Aorta (tissue), 5 donors: ENCODE measurements around the gene ZFYVE9. TPM values are rescaled to one million over a fixed set of nuclear protein-coding genes. Genes with fewer than 3 reads are reported as not detected.

Experiments
- ATAC-seq: fragments of 200-7000 bp; cut with Tn5 transposase; one replicate; pipeline ENCODE4 v1.9.1; 2022; ENCODE audit warnings: moderate library complexity; ENCODE audit not compliant: low FRiP score
- DNase-seq, 2 donors: peaks; one replicate each; pipeline ENCODE4 v3.0.0-alpha.2; 2020
- H3K27ac ChIP-seq, 2 donors: one replicate each; pipeline ENCODE4 v1.5.1; 2013; ENCODE audit warnings: low read length in 2 of 2, mild to moderate bottlenecking in 2 of 2, moderate library complexity in 2 of 2, control low read depth in 1 of 2, inconsistent platforms in 1 of 2, low read depth in 1 of 2
- H3K27me3 ChIP-seq, 2 donors: one replicate each; pipeline ENCODE4 v1.6.1; 2013; ENCODE audit warnings: control low read depth in 1 of 2, low read length in 1 of 2, mild to moderate bottlenecking in 1 of 2, moderate library complexity in 1 of 2; ENCODE audit not compliant: insufficient read depth in 2 of 2, control insufficient read depth in 1 of 2
- H3K36me3 ChIP-seq, 2 donors: one replicate each; pipeline ENCODE4 v1.6.1; 2013; ENCODE audit warnings: control low read depth in 1 of 2, low read length in 1 of 2, mild to moderate bottlenecking in 1 of 2; ENCODE audit not compliant: insufficient read depth in 2 of 2, control insufficient read depth in 1 of 2
- H3K4me1 ChIP-seq, 2 donors: one replicate each; pipeline ENCODE4 v1.6.1; 2013; ENCODE audit warnings: low read length in 2 of 2, control low read depth in 1 of 2, mild to moderate bottlenecking in 1 of 2, moderate library complexity in 1 of 2; ENCODE audit not compliant: insufficient read depth in 2 of 2, control insufficient read depth in 1 of 2
- H3K4me3 ChIP-seq, 2 donors: one replicate each; pipeline ENCODE4 v1.5.1; 2013; ENCODE audit warnings: low read length in 2 of 2, control low read depth in 1 of 2, mild to moderate bottlenecking in 1 of 2
- H3K9me3 ChIP-seq: one replicate; pipeline ENCODE4 v1.6.1; 2013; ENCODE audit warnings: mild to moderate bottlenecking, low read length; ENCODE audit not compliant: control insufficient read depth
- WGBS, 2 donors: extraction: QIAGEN DNeasy Blood & Tissue Kit; methylation state at CpG; one replicate each; pipeline ENCODE4 v1.1.7; 2013; 5-methylcytosine and 5-hydroxymethylcytosine counted together
- intact Hi-C, 2 donors: fragments of 100-400 bp; cut with DNase I; formaldehyde crosslinking; loops; one replicate each; pipeline versions ENCODE4 v1.14.2 to v1.15.0; 2022
- polyA plus RNA-seq, 2 donors: library from polyadenylated mRNA; stranded (reverse); fragments of 200-250 nt; gene quantifications; one replicate each; pipeline ENCODE4 v1.2.3, GENCODE V29; 2013
- total RNA-seq, 2 donors: library from RNA; stranded (reverse); fragmentation: NEBNext Ultra II Directional; extraction: Animal tissue kit (Norgen Biotek cat#: 25700); gene quantifications; one replicate each; pipeline ENCODE4 v1.2.1, GENCODE V29; 2021
- donor health status: healthy with polysubstance abuse.
- donor health status: Bipolar disorder and iron deficiency.
- donor health status: DM: no; HTN: no; CAD: no.
- donor health status: DM: no; HTN: no; CAD: no.
- donor health status: DM: yes; HTN: yes; CAD: no.

Gene ZFYVE9
- total and polyA plus RNA-seq, 4 donors, result 6.6 to 28.8 (median 13.9) TPM

DNA sequence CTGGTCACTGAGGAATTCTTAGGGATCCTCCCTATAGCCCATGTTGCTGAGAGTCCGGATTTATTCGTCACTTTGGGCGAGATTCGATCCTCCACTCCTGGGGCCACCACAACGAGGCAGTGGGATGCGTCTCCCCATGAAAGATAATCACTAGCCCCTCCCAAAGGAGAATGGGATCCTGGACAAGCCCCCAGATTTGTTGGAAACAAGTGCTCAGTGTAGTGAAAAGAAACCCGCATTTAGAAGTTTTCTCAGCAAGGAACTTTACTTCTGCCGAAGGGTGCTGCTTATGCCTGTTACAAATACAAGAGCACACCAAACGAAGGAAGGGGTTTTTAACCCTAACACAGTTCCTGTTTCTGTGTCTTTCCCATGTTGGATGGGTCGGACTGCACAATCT, 83.3 kb downstream of the ZFYVE9 start:
- intact Hi-C loops, result no loop called here
- H3K4me3 ChIP-seq, result no peak overlapping the region
- 97% methylated on average over 10 of the region's 10 CpGs for WGBS, 2 donors
- H3K4me1 ChIP-seq, result no peaks in the 10 kb centered on the region
- no peaks in the 10 kb centered on the region for H3K27me3 ChIP-seq
- ATAC-seq (no peak), DNase-seq (no peak)
- peaks cover 3% of the 10 kb centered on the region for H3K9me3 ChIP-seq
- no peaks in the 10 kb centered on the region for H3K36me3 ChIP-seq
- H3K27ac ChIP-seq, result no peak overlapping the region

DNA sequence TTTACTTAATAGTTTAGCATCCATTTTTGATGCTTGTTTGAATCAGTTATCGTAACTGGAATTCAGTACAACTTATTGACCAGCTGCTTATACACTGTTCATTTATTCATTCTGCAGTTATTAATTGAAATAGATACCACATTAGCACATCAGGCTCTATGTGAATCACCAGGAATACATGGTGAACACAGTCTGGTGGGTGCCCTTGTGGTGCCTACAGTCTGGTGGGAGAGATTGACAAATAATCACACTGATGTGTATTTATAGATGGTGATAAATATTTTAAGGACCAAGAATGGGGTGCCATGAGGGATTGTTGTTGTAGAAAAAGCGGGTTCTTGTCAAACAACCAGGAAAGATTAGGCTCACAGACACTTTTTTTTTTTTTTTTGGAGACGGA, 87.6 kb downstream of the ZFYVE9 start:
- H3K27me3 ChIP-seq, result no peaks in the 10 kb centered on the region
- no peak overlapping the region for H3K4me3 ChIP-seq
- intact Hi-C loops, result no loop called here
- no peak for DNase-seq
- H3K9me3 ChIP-seq, result peaks cover 3% of the 10 kb centered on the region
- H3K4me1 ChIP-seq, result no peaks in the 10 kb centered on the region
- H3K36me3 ChIP-seq, result no peaks in the 10 kb centered on the region
- 95 to 99% methylated on average over 2 to 3 of the region's 3 CpGs for WGBS, 2 donors
- H3K27ac ChIP-seq, result no peak overlapping the region
- ATAC-seq, result no peak

DNA sequence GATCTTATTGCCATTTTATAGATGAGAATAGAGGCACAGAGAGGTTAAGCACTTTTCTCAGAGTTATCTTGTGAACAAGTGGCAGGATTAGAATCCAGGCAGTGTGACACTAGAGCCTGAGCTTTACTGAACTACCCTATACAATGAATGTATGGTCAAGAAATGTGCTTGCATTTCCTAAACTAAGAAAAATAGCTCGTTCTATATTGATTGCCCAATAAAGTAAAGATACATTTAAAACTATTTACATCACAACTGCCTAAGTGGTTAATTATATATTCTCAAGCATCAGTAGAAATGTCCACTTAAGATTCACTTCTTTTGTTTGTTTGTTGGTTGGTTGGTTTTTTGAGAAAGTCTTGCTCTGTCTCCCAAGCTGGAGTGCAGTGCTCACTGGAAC, 91.6 kb downstream of the ZFYVE9 start:
- H3K27me3 ChIP-seq, result no peaks in the 10 kb centered on the region
- H3K27ac ChIP-seq, result no peak overlapping the region
- WGBS, 2 donors, result 93 to 97% methylated on average over 1 of the region's 1 CpG
- DNase-seq, result no peak
- H3K36me3 ChIP-seq, result peaks cover 0 to 2% of the 10 kb centered on the region in 2 donors
- intact Hi-C loops, result no loop called here
- no peak for ATAC-seq
- no peaks in the 10 kb centered on the region for H3K9me3 ChIP-seq
- no peak overlapping the region for H3K4me3 ChIP-seq
- peaks cover 0 to 1% of the 10 kb centered on the region in 2 donors for H3K4me1 ChIP-seq

DNA sequence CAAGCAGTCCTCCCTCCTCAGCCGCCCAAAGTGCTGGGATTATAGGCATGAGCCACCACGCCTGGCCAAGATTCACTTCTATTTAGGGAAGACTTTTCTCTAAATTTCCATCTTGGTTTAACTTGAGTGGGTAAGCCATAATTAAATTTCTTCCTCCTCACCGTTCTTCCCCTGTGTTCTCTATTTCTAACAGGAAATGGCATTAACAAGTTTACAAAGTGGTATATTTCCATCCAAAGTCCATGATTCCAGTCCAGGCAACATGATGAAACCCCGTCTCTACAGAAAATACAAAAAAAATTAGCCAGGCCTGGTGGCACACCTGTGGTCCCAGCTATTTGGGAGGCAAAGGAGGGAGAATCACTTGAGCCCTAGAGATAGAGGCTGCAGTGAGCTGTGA, 92.1 kb downstream of the ZFYVE9 start:
- no peak overlapping the region for H3K4me3 ChIP-seq
- ATAC-seq, result no peak
- peaks cover 0 to 1% of the 10 kb centered on the region in 2 donors for H3K4me1 ChIP-seq
- H3K9me3 ChIP-seq, result no peaks in the 10 kb centered on the region
- whole genome bisulfite sequencing, 2 donors, result 95 to 96% methylated on average over 4 of the region's 4 CpGs
- H3K27ac ChIP-seq, result no peak overlapping the region
- H3K36me3 ChIP-seq, result peaks cover 0 to 2% of the 10 kb centered on the region in 2 donors
- no peaks in the 10 kb centered on the region for H3K27me3 ChIP-seq
- no peak for DNase-seq
- intact Hi-C loops, result no loop called here

DNA sequence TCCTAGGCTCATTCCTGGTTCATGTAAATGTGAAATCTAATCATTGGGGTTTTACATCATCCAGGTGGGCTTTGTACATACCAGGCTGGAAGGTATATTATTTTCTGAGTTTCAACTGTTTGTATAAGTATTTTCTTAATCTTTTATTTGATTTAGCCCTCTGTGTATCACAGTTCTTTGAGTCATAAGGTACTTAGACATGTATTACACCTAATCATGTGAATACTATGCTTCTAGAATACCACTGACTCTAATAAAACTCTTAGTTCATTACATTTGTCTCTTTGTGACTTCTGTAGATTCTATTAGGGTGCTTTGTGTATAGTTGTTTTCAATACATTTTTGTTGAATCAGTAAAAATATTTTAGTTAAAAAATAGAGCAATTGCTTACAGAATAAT, 92.8 kb downstream of the ZFYVE9 start:
- Histone ChIP-seq H3K27ac (no peak overlapping the region), H3K4me1 (peaks cover 0 to 1% of the 10 kb centered on the region in 2 donors), H3K4me3 (no peak overlapping the region), H3K36me3 (peaks cover 0 to 2% of the 10 kb centered on the region in 2 donors), H3K27me3 (no peaks in the 10 kb centered on the region), H3K9me3 (no peaks in the 10 kb centered on the region)
- DNase-seq, result no peak
- no peak for ATAC-seq
- intact Hi-C loops, result no loop called here

DNA sequence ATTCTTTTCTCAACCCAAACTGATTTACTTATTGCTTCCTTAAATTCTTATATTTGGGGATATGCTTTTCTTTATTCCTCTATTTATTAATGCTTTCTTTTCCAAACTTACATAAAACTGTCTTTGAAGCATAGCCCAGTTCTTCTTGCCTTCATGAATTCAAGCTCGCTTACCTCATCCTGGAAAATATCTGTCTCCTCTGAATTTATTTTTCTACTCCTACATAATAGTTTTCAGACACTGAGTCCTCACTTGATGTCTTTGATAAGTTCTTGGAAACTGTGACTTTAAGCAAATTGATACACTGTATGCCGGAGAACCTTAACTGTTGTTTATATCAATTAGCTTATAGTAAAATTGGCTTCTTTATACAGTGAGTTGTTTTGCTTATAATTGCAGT, 93.8 kb downstream of the ZFYVE9 start:
- 76% methylated on average over 2 of the region's 2 CpGs for WGBS, 2 donors
- intact Hi-C loops, result no loop called here
- no peak overlapping the region for H3K27ac ChIP-seq
- DNase-seq, result no peak
- H3K9me3 ChIP-seq, result no peaks in the 10 kb centered on the region
- ATAC-seq, result no peak
- peaks cover 0 to 3% of the 10 kb centered on the region in 2 donors for H3K4me1 ChIP-seq
- H3K4me3 ChIP-seq, result no peak overlapping the region
- H3K27me3 ChIP-seq, result no peaks in the 10 kb centered on the region
- H3K36me3 ChIP-seq, result peaks cover 0 to 2% of the 10 kb centered on the region in 2 donors

DNA sequence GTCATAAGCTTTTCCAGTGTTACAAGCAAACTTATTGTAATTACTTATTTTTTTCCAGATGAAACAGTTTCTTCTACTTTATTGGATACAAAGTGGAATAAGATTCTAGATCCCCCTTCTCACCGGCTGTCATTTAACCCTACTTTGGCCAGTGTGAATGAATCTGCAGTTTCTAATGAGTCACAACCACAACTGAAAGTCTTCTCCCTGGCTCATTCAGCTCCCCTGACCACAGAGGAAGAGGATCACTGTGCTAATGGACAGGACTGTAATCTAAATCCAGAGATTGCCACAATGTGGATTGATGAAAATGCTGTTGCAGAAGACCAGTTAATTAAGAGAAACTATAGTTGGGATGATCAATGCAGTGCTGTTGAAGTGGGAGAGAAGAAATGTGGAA, 95.5 kb downstream of the ZFYVE9 start:
- no peaks in the 10 kb centered on the region for H3K9me3 ChIP-seq
- H3K4me3 ChIP-seq, result no peak overlapping the region
- DNase-seq, result no peak
- H3K4me1 ChIP-seq, result peaks cover 0 to 3% of the 10 kb centered on the region in 2 donors
- H3K27ac ChIP-seq, result no peak overlapping the region
- H3K27me3 ChIP-seq, result no peaks in the 10 kb centered on the region
- peaks cover 0 to 2% of the 10 kb centered on the region in 2 donors for H3K36me3 ChIP-seq
- intact Hi-C loops, result no loop called here
- 75 to 76% methylated on average over 1 of the region's 1 CpG for WGBS, 2 donors
- ATAC-seq, result no peak

DNA sequence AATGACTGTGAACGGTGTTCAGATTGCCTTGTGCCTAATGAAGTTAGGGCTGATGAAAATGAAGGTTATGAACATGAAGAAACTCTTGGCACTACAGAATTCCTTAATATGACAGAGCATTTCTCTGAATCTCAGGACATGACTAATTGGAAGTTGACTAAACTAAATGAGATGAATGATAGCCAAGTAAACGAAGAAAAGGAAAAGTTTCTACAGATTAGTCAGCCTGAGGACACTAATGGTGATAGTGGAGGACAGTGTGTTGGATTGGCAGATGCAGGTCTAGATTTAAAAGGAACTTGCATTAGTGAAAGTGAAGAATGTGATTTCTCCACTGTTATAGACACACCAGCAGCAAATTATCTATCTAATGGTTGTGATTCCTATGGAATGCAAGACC, 96.6 kb downstream of the ZFYVE9 start:
- 80 to 84% methylated on average over 2 of the region's 2 CpGs for WGBS, 2 donors
- Histone ChIP-seq H3K4me1 (peaks cover 0 to 5% of the 10 kb centered on the region in 2 donors), H3K4me3 (no peak overlapping the region), H3K9me3 (no peaks in the 10 kb centered on the region), H3K36me3 (peaks cover 0 to 2% of the 10 kb centered on the region in 2 donors), H3K27me3 (no peaks in the 10 kb centered on the region), H3K27ac (no peak overlapping the region)
- no peak for ATAC-seq
- no peak for DNase-seq
- intact Hi-C loops, result no loop called here

DNA sequence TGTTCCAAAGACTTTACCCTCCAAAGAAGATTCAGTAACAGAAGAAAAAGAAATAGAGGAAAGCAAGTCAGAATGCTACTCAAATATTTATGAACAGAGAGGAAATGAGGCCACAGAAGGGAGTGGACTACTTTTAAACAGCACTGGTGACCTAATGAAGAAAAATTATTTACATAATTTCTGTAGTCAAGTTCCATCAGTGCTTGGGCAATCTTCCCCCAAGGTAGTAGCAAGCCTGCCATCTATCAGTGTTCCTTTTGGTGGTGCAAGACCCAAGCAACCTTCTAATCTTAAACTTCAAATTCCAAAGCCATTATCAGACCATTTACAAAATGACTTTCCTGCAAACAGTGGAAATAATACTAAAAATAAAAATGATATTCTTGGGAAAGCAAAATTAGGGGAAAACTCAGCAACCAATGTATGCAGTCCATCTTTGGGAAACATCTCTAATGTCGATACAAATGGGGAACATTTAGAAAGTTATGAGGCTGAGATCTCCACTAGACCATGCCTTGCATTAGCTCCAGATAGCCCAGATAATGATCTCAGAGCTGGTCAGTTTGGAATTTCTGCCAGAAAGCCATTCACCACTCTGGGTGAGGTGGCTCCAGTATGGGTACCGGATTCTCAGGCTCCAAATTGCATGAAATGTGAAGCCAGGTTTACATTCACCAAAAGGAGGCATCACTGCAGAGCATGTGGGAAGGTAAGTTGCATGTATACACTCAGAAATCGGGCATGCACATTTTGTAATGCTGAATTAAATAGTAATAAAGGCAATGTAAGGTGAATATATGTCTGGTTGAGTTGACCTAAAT, 97.2 kb downstream of the ZFYVE9 start:
- WGBS, 2 donors, result 94 to 95% methylated on average over 3 of the region's 3 CpGs
- Histone ChIP-seq H3K4me1 (peaks cover 0 to 5% of the 10 kb centered on the region in 2 donors), H3K36me3 (peaks cover 0 to 2% of the 10 kb centered on the region in 2 donors), H3K4me3 (no peak overlapping the region), H3K27me3 (no peaks in the 10 kb centered on the region), H3K27ac (no peak overlapping the region), H3K9me3 (no peaks in the 10 kb centered on the region)
- no peak for ATAC-seq
- DNase-seq, result no peak
- intact Hi-C loops, result no loop called here
